GM12801 (cell line): ENCODE results near the gene SLC8A1.

Source experiments
- CTCF ChIP-seq: IDR thresholded peaks from one replicate; pipeline ENCODE4 v1.5.1; 2011; ENCODE audit warnings: control low read depth; ENCODE audit not compliant: insufficient read length; ENCODE audit errors: extremely low read depth

Gene SLC8A1

GRCh38 chr2:40062381-40062780 is 389.5 kb downstream of the SLC8A1 start:
- no peak for TF ChIP-seq CTCF

- no peak for TF ChIP-seq CTCF
These were observed 402.1 kb downstream of the SLC8A1 start for GRCh38 chr2:40049781-40050180.

- no peak for TF ChIP-seq CTCF
These were observed 403.4 kb downstream of the SLC8A1 start for GRCh38 chr2:40048506-40048905.

GRCh38 chr2:40047406-40047805 is 404.5 kb downstream of the SLC8A1 start:
- TF ChIP-seq CTCF: no peak
